ENCODE data around the gene ZCCHC7.

Gene ZCCHC7

GRCh38 chr9:37342895-37343294 lies 222.5 kb downstream of the ZCCHC7 start:
- no peak for DNase-seq

DNA sequence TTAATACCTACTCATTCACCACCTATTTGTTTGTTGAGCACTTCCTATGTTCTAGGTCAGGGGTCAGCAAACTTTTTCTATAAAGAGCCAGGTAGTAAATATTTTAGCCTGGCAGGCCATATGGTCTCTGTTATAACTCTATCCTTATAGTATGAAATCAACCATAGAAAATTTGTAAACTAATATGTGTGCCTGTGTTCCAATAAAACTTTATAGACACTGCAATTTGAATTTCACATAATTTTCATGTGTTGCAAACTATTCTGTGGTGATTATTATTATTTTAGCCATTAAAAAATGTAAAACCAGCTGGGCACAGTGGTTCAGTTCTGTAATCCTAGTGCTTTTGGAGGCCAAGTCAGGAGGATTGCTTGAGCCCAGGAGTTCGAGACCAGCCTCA lies 223.3 kb downstream of the ZCCHC7 start:
- no peak for DNase-seq

DNA sequence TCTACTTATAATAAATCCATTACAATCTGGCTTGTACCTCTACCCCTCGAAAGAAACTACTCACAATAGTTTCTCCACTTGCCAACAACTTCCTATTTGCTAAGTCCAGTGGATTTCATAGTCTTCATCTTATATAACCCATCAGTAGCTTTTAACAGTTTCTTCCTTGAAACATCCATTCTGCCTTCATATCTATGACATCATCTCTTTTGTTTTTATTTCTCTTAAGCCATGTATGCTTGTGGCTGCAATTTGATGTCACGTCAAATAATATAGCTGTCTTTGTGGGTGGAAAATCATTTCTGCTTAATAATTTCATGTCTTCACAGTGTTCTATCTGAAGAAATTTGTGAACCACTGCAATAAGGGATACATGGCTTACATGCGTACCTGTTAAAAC lies 224.7 kb downstream of the ZCCHC7 start:
- DNase-seq, result no peak

- no peak for DNase-seq
Observed at GRCh38 chr9:37348917-37349316, 228.5 kb downstream of the ZCCHC7 start.

- DNase-seq, result no peak
Observed at GRCh38 chr9:37350486-37351190, 230.3 kb downstream of the ZCCHC7 start.

- no peak for DNase-seq
Observed at GRCh38 chr9:37353791-37354190, 233.4 kb downstream of the ZCCHC7 start.

- no peak for DNase-seq
Observed at GRCh38 chr9:37362430-37362829, 242.1 kb downstream of the ZCCHC7 start.

DNA sequence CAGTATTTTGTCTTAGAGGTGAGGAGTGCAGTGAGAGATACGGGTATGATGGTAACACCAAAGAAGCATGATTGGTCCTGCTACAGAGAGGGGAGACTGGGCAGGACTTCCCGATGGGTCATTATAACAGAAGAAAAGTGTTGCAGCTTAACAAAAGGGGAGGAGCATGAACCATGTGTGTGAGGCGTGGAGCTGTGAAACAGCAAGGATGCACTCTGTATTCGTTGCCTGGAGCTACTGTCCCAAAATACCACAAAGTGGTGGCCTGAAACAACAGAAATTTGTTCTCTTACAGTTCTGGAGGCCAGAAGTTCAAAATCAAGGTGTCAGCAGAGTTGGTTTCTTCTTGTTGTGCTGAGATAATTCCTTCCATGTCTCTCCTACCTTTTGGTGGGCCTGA lies 242.8 kb downstream of the ZCCHC7 start:
- no peak for DNase-seq

GRCh38 chr9:37364136-37364535 lies 243.8 kb downstream of the ZCCHC7 start:
- no peak for DNase-seq

- DNase-seq, result peak; percentile 24
Observed at GRCh38 chr9:37364751-37365360, 244.5 kb downstream of the ZCCHC7 start.

- DNase-seq, result no peak
Observed at GRCh38 chr9:37369671-37370070, 249.3 kb downstream of the ZCCHC7 start.

GRCh38 chr9:37370282-37370681 lies 249.9 kb downstream of the ZCCHC7 start:
- DNase-seq, result no peak

DNA sequence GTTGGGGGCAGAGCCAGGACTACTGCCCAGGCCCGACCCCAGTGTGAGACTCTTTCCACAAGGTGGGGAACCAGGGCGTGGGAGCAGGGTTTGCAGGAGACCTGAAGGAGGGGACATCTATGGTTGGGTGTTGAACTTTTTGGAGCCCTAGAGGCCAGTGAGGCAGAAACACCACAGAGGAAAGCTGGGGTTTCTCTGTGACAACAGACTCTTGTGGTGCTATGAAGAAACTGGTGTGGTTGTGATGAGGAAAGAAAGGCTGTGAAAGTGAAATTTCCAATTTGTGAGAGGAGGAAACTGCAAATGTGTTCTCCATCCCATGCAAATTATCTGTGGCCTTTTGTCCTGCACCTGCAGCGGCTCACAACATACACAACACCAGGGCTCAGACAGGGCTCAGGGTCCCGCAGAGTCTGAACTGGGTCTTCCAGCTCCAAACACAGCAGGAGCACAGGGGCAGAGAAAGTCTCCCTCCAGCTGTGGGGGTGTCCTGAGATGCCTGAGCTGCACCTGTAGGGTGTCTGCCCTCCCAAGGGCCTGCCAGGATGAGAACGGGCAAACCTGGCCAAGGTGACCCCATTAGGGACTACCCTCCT lies 250.7 kb downstream of the ZCCHC7 start:
- no peak for DNase-seq

GRCh38 chr9:37371565-37372464 lies 251.4 kb downstream of the ZCCHC7 start:
- no peak for DNase-seq

DNA sequence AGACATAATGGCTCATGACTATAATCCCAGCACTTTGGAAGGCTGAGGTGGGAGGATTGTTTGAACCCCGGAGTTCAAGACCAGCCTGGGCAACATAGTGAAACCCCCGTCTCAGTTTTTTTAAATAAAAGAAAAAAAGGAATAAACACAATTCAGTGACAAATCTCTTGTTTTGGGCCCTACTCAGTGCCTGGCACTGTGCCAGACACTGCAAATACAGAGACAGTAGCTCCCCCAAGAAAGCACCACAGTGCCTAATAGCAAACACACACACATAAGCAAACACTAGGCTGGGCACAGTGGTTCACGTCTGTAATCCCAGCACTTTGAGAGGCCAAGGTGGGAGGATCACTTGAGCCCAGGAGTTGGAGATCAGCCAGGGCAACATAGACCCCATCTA lies 252.5 kb downstream of the ZCCHC7 start:
- no peak for DNase-seq

GRCh38 chr9:37373621-37374020 lies 253.2 kb downstream of the ZCCHC7 start:
- no peak for DNase-seq

- DNase-seq, result no peak
Observed at GRCh38 chr9:37374892-37375291, 254.5 kb downstream of the ZCCHC7 start.

DNA sequence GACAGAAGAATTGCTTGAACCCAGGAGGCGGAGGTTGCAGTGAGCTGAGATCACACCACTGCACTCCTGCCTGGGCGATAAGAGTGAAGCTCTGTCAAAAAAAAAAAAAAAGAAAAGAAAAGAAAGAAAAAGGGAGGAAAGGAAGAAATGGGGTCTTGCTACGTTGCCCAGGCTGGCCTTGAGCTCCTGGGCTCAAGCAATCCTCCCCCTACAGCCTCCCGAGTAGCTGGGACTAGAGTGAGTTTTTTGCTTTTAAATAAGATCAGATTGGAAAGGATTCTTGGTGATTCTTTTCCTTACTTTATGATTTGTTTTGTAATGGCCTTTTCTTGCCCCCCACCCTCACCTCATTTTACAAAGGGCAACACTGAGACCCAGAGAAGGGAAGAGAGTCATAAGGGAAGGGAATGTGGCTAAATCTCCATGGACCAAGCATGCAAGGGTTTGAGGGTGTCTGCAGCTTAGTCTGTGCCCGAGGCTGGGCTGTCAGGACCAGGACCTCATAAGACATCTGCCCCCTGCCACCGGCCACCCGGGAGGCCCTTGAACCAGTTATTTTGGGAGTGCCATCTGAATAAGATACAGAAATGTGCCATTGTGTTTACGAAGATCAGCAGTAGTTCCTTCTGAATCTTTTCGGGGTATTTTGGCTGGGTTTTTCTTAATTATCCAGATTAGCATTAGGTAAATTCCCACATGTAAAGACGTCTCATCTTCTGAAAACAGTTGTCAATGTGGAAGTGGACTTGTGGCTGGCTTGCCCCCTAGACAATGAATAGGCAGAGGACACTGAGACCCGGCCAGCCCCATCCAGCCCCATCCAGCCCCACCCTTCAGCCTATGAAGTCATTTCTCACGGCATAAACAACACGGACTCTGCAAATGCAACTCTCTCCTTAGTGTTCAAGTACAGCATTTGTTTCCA lies 257.6 kb downstream of the ZCCHC7 start:
- DNase-seq, result no peak

DNA sequence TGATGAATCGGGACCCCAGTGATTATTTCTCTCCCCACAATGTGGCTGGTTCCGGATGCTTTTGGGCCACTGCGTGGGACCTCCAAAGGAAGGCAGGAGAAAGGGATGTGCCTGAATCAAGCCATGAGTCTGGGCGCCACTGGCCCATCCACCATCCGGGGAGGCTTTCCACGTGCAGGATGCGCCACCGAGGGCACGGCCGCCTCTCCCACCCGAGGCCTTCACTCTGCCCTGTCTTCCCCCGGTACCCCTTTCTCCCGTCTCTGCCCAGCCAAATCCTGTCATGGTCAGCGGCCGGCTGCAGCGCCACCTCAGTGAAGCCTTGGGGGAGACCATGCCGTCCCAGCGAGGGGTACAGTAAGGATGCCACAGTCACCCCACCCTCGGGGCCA lies 258.2 kb downstream of the ZCCHC7 start:
- no peak for DNase-seq

GRCh38 chr9:37379835-37380234 lies 259.5 kb downstream of the ZCCHC7 start:
- DNase-seq, result no peak

GRCh38 chr9:37380570-37380969 lies 260.2 kb downstream of the ZCCHC7 start:
- DNase-seq, result no peak

GRCh38 chr9:37381094-37381741 lies 260.8 kb downstream of the ZCCHC7 start:
- DNase-seq, result no peak
